GM13976 (cell line): ENCODE measurements around the gene KLF13.

Experiments used
- DNase-seq: peaks from one replicate; pipeline ENCODE4 v3.0.0; 2012; ENCODE audit warnings: low spot score
- in situ Hi-C: fragments of 300-500 bp; cut with MboI; formaldehyde crosslinking; loops from one replicate; pipeline ENCODE4 v1.12.0; 2022; ENCODE audit warnings: low sequenced_read_pairs, mixed read lengths, inconsistent platforms; ENCODE audit not compliant: unreplicated experiment
- TF ChIP-seq, protein P1 (sequence below): IDR thresholded peaks from 2 replicates; pipeline ENCODE4 v1.5.1; 2012; ENCODE audit warnings: borderline replicate concordance, mild to moderate bottlenecking; ENCODE audit not compliant: insufficient read depth; ENCODE audit errors: extremely low read depth, missing control alignments, control extremely low read depth

Gene KLF13

DNA sequence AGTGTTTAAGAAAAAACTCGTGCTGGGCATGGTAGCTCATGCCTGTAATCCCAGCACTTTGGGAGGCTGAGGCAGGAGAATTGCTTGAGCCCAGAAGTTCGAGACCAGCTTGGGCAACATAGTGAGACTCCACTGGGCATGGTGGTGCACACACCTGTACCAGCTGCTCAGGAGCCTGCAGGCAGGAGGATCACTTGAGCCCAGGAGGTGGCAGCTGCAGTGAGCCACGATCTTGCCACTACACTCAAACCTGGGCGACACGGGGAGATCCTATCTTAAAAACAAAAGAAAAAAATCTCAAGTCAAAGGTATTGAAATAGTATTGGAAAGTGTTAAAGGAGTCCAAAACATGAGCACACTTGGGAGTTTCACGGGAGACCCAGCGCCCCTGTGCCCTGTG lies 14.0 kb downstream of the KLF13 start:
- DNase-seq, result no peak
- TF ChIP-seq, protein P1, sequence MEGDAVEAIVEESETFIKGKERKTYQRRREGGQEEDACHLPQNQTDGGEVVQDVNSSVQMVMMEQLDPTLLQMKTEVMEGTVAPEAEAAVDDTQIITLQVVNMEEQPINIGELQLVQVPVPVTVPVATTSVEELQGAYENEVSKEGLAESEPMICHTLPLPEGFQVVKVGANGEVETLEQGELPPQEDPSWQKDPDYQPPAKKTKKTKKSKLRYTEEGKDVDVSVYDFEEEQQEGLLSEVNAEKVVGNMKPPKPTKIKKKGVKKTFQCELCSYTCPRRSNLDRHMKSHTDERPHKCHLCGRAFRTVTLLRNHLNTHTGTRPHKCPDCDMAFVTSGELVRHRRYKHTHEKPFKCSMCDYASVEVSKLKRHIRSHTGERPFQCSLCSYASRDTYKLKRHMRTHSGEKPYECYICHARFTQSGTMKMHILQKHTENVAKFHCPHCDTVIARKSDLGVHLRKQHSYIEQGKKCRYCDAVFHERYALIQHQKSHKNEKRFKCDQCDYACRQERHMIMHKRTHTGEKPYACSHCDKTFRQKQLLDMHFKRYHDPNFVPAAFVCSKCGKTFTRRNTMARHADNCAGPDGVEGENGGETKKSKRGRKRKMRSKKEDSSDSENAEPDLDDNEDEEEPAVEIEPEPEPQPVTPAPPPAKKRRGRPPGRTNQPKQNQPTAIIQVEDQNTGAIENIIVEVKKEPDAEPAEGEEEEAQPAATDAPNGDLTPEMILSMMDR, result no peak
- in situ Hi-C loops, result no loop called here

DNA sequence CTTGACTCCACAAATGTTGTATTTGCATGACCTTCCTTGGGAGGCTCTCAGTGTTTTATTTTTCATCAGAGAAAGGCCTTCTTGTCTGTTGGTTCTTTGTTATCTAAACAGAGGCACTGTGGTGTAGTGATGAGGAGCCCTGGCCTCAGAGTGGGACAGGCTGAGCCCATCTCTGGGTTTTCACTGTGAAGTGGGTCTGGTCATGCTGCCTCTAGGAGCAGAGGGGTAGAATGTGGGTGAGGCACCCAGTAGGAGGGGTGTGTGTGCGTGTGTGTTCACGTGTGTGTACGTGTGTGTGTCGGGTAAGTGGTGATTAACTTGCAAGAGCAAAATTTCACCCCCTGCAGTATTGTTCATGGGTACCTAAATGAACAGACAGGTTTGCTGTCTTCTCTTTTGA lies 14.4 kb downstream of the KLF13 start:
- TF ChIP-seq, protein P1, result no peak
- in situ Hi-C loops, result no loop called here
- DNase-seq, result no peak

DNA sequence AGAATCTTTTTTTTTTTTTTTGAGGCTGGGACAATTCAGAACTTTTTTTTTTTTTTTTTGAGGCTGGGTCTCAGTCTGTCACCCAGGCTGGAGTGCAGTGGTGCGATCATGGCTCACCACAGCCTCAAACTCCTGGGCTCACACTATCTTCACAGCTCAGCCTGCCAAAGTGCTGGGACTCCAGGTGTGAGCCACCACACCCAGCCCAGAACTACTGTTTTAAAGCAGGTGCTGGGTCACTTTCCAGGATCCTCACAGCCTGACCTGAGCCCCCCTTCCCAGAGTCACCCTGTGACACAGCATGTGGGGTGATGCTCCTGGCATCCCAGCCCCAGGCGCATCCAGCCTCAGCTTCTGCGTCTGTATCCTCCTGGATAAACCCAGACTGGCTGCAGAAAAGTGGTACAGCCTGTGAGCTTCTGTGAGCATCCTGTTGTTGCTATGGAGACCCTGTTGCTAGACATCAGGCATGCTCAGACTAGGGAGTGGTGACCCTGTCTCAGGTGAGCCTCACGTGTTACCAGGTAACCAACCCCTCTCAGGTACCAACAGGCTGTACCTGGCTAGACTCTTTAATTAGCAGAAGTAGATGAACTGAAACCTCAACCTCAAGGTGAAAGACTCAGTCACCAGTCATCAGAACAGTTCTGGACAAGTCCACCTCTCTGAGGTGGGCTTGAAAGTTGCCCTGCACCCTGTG lies 15.0 kb downstream of the KLF13 start:
- TF ChIP-seq, protein P1, result no peak
- in situ Hi-C loops, result no loop called here
- no peak for DNase-seq

DNA sequence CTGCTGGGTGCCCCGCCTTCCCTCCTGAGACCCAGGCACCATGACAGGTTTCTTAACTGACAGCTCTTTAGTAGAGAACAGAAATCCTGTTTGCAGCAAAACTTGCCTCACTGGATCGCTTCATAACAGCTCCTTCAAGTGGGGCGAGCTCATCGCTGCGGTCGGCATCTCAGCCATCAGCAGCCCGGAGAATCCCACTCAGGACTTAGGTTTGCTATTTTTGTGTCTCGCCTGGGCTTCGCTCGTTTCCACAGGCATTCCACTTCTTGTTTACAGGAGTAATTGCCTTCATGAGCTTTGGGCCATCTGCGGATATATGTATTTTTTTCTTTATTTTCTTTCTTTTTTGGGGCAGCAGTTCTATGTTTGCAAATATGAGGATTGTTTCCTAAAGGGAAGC lies 15.7 kb downstream of the KLF13 start:
- DNase-seq, result no peak
- TF ChIP-seq, protein P1, result no peak
- in situ Hi-C loops, result no loop called here

DNA sequence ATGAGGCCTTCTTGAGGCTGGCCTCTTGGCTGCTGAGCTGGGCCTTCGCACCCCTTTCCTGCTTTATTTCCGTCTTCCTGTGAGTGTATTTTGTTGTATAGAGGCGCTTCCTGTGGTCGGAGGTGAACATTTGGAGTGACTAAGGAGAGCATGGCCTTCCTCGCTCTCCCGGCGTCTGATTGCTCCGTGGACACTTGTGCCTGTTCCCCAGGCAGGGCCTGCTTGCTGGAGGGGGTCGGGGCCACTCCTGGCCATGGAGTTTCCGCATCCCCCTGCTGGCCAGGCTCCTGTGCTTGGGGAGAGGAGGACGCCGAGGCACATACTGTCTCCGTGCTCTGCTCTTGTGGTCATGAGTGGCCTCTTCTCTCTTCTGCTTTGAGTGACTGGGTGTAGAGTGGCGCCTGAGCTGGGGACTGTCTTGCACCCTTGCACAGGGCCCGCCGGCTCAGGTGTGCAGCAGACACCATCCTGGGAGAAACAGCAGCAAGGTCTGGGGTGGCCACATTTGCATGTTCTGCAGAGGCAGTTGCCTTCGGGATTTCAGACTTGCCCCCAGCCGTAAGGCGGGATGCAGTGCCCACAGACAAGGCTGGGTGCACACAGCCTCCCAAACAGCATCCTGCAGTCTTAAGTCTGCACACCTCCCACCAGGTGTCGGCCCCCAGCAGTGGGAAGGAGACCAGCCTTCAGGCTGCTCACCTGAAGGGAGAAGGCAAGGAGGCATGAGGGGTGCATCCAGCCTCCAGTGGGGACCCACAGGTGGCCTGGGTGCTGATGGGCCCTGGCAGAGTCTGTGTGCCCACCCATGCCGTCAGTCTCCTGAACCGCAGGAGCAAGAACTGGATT lies 16.4 kb downstream of the KLF13 start:
- TF ChIP-seq, protein P1, result no peak
- no peak for DNase-seq
- in situ Hi-C loops, result no loop called here

DNA sequence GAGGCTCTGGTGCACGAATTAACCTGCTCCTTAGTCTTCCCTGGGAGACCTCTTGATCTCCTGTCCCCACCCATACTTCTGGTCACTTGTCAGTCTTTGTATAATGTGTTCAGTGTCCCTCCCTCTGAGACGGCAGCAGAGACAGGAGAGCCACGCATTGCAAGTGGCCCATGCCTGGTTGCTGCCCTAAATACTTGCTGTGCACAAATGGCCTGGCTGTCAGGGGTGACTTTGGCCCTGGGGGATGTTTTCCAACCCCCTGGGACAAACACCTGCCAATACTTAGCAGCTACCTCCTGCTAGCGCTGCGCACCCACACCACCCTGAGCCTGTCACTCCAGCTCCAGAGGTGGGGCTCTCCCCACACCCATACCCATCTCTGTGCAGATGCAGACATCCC lies 17.2 kb downstream of the KLF13 start:
- in situ Hi-C loops, result no loop called here
- no peak for DNase-seq
- TF ChIP-seq, protein P1, result no peak

DNA sequence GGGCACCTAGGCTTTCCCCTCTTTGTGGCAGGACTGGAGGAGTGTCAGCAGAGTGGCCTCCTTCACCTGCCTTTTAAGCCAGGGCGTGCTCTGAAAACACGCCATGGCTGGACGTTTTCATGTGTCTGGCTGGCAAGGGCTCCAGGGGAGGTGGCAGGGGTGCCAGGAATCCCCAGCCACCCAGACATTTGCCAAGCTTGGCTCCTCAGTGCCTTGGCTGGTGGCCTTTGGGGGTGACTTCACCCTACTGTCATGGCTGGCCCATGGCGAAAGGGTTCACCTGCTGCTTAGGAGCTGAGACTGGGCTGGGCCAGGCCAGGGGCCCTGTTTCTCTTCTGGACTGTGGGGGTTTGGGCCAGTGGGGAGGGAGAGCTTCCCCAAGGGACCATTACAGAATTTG lies 17.6 kb downstream of the KLF13 start:
- TF ChIP-seq, protein P1, result no peak
- in situ Hi-C loops, result no loop called here
- no peak for DNase-seq
